Ovary (tissue), 9 donors: ENCODE data around the gene GNL2. TPM values are rescaled to one million over a fixed set of nuclear protein-coding genes. Genes with fewer than 3 reads are reported as not detected.

Experiments
- DNase-seq, 5 donors: peaks; one replicate each; pipeline ENCODE4 v3.0.0-alpha.2; 2019 to 2020
- H3K27ac ChIP-seq, 2 donors: fragments of 200-600 bp; one replicate each; pipeline versions ENCODE4 v1.5.1 to v1.8.0; 2019 to 2022
- H3K27me3 ChIP-seq: fragments of 200-600 bp; one replicate; pipeline ENCODE4 v1.8.0; 2022
- H3K36me3 ChIP-seq: fragments of 200-600 bp; sonication (generic); one replicate; pipeline ENCODE4 v1.5.1; 2019
- H3K4me1 ChIP-seq: one replicate; pipeline ENCODE4 v1.8.1; 2013; ENCODE audit warnings: mild to moderate bottlenecking, moderate library complexity; ENCODE audit not compliant: insufficient read depth
- H3K4me3 ChIP-seq: fragments of 200-600 bp; sonication (generic); one replicate; pipeline ENCODE4 v1.5.1; 2017
- H3K9me3 ChIP-seq, 2 donors: fragments of 200-600 bp in 1 of 2; sonication (generic) in 1 of 2; one replicate each; pipeline versions ENCODE4 v1.5.1 to v1.8.1; 2013 to 2019; ENCODE audit warnings: mild to moderate bottlenecking in 1 of 2, moderate library complexity in 1 of 2
- EP300 ChIP-seq: sonication (generic); formaldehyde crosslinking; IDR thresholded peaks from one replicate; pipeline ENCODE4 v1.6.1; 2017; ENCODE audit warnings: antibody characterized with exemption
- POLR2A ChIP-seq: fragments of 450-650 bp; IDR thresholded peaks from one replicate; pipeline ENCODE4 v1.6.1; 2017; ENCODE audit warnings: antibody characterized with exemption, mild to moderate bottlenecking, moderate library complexity
- WGBS, 3 donors: extraction: QIAGEN DNeasy Blood & Tissue Kit in 1 of 3; methylation state at CpG; one replicate each; pipeline versions ENCODE4 v1.1.5 to v1.1.7; 2013 to 2017; 5-methylcytosine and 5-hydroxymethylcytosine counted together
- intact Hi-C, 4 donors: fragments of 100-400 bp; cut with DNase I; formaldehyde crosslinking; loops; one replicate each; pipeline versions ENCODE4 v1.11.0 to v1.15.1; 2022 to 2023
- polyA plus RNA-seq, 2 donors: library from polyadenylated mRNA; stranded (reverse); fragments of 200-250 nt in 1 of 2; fragments of 350-450 nt in 1 of 2; fragmentation: Illumina TruSeq in 1 of 2; extraction: RNeasy Lipid Tissue Mini Kit (QIAGEN cat#74804) in 1 of 2; gene quantifications; one replicate each; pipeline ENCODE4 v1.2.3, GENCODE V29; 2013 to 2014
- total RNA-seq, 7 donors: library from RNA; depleted of rRNA in 2 of 7; stranded (reverse); fragments of >200 nt in 2 of 7; fragmentation: NEBNext Ultra II Directional in 3 of 7; extraction: Animal tissue kit (Norgen Biotek cat#: 25700) in 3 of 7; gene quantifications; one replicate each; pipeline versions ENCODE4 v1.1.0 to v1.2.4, GENCODE V29; 2016 to 2023
- TF ChIP-seq, protein P1 (sequence below), 3 donors: fragments of 450-650 bp in 2 of 3; fragments of 200-600 bp in 1 of 3; IDR thresholded peaks; one replicate each; pipeline versions ENCODE4 v1.5.1 to v1.8.0; 2016 to 2022; ENCODE audit warnings: antibody characterized with exemption in 3 of 3, mild to moderate bottlenecking in 1 of 3
- donor health status: DM: no; HTN: no; CAD: no; lungs with moderate emphysema.
- donor health status: DM: no; HTN: no; CAD: no.
- donor health status: Bipolar disorder and iron deficiency.
- donor health status: DM: yes; HTN: yes; CAD: no.
- donor health status: DM: no; HTN: no; CAD: no.
- donor health status: DM: yes; HTN: yes; CAD: no.

The GNL2 gene
- total and polyA plus RNA-seq, 9 donors = 22.3 to 44.5 (median 31.7) TPM

DNA sequence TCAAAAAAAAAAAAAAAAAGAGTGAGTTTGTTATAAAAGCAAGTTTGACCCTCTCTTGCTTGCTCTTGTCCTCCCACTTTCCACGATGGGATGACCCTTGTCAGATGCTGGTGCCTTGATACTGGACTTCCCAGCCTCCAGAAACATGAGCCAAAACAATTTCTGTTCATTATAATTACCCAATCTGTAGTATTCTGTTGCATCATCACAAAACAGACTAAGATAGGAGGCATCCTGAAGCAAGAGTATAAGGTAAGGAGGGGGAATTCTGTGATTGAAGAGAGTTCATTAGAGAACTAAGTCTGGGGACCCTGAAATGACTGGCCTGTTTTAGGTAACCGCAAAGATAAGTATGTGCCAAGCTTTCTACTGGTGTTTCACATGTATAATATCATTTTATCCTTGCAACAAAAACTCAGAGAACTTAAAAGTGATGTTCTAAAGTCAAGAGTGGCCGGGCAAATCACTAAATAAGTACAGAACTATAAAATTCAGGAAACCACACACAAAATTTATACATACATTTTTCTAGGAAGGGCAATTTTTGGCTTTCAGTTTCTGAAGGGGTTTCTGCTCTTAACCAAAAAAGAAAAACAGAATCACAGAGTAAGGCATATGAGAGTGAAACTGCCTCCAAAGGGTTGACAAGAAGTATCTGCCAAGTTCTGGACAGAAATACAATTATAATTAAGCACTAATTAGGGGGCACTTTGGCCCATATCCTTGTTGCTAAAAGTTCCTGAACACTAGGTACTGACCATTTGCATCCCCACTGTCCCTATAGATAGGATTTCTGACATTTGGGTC is 25.0 kb downstream of the GNL2 start:
- no peak overlapping the region for H3K27ac ChIP-seq
- no peak overlapping the region for H3K4me3 ChIP-seq
- no peaks in the 10 kb centered on the region for H3K4me1 ChIP-seq
- 88 to 92% (median 91%) methylated on average over 3 of the region's 3 CpGs for WGBS, 3 donors
- no peak for DNase-seq
- H3K9me3 ChIP-seq = no peaks in the 10 kb centered on the region
- no peaks in the 10 kb centered on the region for H3K27me3 ChIP-seq
- TF ChIP-seq, protein P1, sequence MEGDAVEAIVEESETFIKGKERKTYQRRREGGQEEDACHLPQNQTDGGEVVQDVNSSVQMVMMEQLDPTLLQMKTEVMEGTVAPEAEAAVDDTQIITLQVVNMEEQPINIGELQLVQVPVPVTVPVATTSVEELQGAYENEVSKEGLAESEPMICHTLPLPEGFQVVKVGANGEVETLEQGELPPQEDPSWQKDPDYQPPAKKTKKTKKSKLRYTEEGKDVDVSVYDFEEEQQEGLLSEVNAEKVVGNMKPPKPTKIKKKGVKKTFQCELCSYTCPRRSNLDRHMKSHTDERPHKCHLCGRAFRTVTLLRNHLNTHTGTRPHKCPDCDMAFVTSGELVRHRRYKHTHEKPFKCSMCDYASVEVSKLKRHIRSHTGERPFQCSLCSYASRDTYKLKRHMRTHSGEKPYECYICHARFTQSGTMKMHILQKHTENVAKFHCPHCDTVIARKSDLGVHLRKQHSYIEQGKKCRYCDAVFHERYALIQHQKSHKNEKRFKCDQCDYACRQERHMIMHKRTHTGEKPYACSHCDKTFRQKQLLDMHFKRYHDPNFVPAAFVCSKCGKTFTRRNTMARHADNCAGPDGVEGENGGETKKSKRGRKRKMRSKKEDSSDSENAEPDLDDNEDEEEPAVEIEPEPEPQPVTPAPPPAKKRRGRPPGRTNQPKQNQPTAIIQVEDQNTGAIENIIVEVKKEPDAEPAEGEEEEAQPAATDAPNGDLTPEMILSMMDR (IDR thresholded peaks at IDR 0.05) = no peak
- TF ChIP-seq POLR2A = no peak
- no peak for TF ChIP-seq EP300
- no peaks in the 10 kb centered on the region for H3K36me3 ChIP-seq
- intact Hi-C loops = no loop called here

DNA sequence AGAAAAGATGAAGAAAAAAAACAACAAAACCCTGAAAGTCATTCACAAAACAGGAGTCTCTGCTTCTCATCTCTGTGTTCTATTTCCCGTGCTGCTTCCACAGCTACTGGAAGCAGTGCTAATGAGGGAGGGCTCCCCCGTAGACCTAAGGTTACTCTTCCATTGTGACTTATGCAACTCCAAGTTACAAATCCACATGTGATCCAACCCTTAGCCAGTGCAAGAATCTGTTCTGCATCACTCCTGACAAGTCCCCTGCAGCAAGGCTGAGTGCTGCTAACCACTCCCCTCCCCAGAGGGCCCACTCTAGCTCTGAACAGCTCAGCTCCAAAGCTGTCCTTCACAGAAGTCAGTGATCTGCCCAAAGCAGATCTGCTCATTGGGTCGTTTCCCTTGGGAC is 28.7 kb downstream of the GNL2 start:
- Histone ChIP-seq H3K9me3 (no peaks in the 10 kb centered on the region), H3K27me3 (no peaks in the 10 kb centered on the region), H3K4me3 (no peak overlapping the region), H3K27ac (no peak overlapping the region), H3K4me1 (no peaks in the 10 kb centered on the region), H3K36me3 (no peaks in the 10 kb centered on the region)
- 59 to 70% (median 69%) methylated on average over 3 of the region's 3 CpGs for WGBS, 3 donors
- no peak for DNase-seq
- TF ChIP-seq POLR2A (no peak), EP300 (no peak)
- TF ChIP-seq, protein P1 (IDR thresholded peaks at IDR 0.05) = no peak
- intact Hi-C loops = no loop called here

DNA sequence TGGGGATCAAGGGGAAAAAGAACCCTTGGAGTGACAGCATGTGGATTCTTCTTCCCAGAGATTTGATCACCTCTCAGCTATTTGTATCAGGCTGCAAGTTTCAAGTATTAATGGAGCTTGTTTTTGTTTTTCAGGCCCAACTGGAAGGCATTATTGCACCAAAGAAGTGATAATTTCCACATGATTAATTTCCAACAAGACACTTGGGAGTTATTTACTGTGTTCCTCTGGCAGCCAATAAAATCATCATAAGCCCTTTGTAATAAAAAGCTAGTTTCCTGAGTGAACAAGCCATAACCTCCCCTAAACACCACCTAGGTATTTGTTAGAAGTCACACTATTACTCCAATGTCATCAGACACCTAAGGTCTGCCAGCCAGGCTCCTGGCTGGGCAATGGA is 30.8 kb downstream of the GNL2 start:
- no peaks in the 10 kb centered on the region for H3K36me3 ChIP-seq
- intact Hi-C loops = no loop called here
- H3K9me3 ChIP-seq = no peaks in the 10 kb centered on the region
- TF ChIP-seq, protein P1 (IDR thresholded peaks at IDR 0.05) = no peak
- TF ChIP-seq POLR2A (no peak), EP300 (no peak)
- H3K27ac ChIP-seq = no peak overlapping the region
- DNase-seq = no peak
- no peak overlapping the region for H3K4me3 ChIP-seq
- peaks cover 1% of the 10 kb centered on the region for H3K4me1 ChIP-seq
- no peaks in the 10 kb centered on the region for H3K27me3 ChIP-seq

DNA sequence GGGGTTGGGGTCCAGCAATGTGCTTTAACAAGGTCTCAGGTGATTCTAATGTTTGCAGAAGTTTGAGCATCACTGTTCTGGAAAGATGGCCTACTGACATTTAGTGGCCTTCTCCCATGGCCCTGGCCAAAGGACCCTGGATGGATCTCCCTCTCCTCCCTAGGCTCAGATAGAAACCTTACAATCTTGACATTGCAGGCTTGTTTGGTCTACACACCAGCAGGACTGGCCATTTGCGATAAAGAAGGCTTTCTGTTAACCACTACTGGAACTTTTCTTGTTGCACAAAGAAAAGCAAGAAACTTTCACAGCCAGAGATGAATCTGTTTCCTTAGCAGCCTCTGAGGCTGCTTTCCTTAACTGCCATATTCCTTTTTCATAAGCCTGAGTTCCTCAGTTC is 32.8 kb downstream of the GNL2 start:
- no peaks in the 10 kb centered on the region for H3K27me3 ChIP-seq
- H3K36me3 ChIP-seq = no peaks in the 10 kb centered on the region
- H3K4me1 ChIP-seq = peaks cover 1% of the 10 kb centered on the region
- DNase-seq = no peak
- no peaks in the 10 kb centered on the region for H3K9me3 ChIP-seq
- WGBS, 3 donors = 15 to 52% (median 22%) methylated on average over 1 of the region's 1 CpG
- intact Hi-C loops = no loop called here
- no peak overlapping the region for H3K4me3 ChIP-seq
- TF ChIP-seq, protein P1 (IDR thresholded peaks at IDR 0.05) = no peak
- TF ChIP-seq POLR2A (no peak), EP300 (no peak)
- no peak overlapping the region for H3K27ac ChIP-seq
